OCI-LY7 (cell line): ENCODE data around the gene PEX1. TPM values are rescaled to one million over a fixed set of nuclear protein-coding genes. Genes with fewer than 3 reads are reported as not detected.
"Not testable (repeated sequence)": the region's sequence is repeated elsewhere in the genome, so short reads cannot be mapped to it uniquely, and the experiment has no call there.

Experiments
- BruUV-seq: library from RNA; stranded (reverse); fragments of 400-500 nt; replicated peaks from 2 replicates; lab custom pipeline; 2021; lab: Mats Ljungman, UMichigan
- CTCF ChIA-PET: fragments of 300-600 bp; sonication (Branson Sonifier 250); formaldehyde crosslinking; loops from one replicate; lab custom pipeline; 2022; ENCODE audit warnings: antibody characterized with exemption; ENCODE audit not compliant: unreplicated experiment; lab: Charles Lee
- POLR2A ChIA-PET: fragments of 300-600 bp; sonication (Branson Sonifier 250); formaldehyde crosslinking; loops from one replicate; lab custom pipeline; 2022; ENCODE audit warnings: antibody characterized with exemption; lab: Charles Lee
- DNase-seq: peaks from one replicate; pipeline ENCODE4 v3.0.0-alpha.2; 2015; ENCODE audit warnings: low spot score
- H2AFZ ChIP-seq: fragments of 200-600 bp; sonication (generic), shearing (Covaris generic); 2 replicates; pipeline ENCODE4 v1.6.1; 2014; ENCODE audit warnings: mild to moderate bottlenecking, antibody characterized with exemption, low read length, moderate library complexity
- H3K27ac ChIP-seq: fragments of 200-600 bp; sonication (generic); 2 replicates; pipeline ENCODE4 v1.5.1; 2014; ENCODE audit warnings: mixed run types, low read depth, mild to moderate bottlenecking, moderate library complexity, low read length, inconsistent platforms; ENCODE audit not compliant: poor library complexity, severe bottlenecking
- H3K36me3 ChIP-seq: fragments of 200-600 bp; sonication (generic); 2 replicates; pipeline ENCODE4 v1.6.1; 2014; ENCODE audit warnings: mild to moderate bottlenecking, antibody characterized with exemption, low read length, moderate library complexity, mixed read lengths; ENCODE audit not compliant: insufficient read depth
- H3K4me1 ChIP-seq: fragments of 200-600 bp; sonication (generic); 2 replicates; pipeline ENCODE4 v1.5.1; 2014; ENCODE audit warnings: mild to moderate bottlenecking, low read length; ENCODE audit not compliant: insufficient read depth, poor library complexity, severe bottlenecking
- H3K4me2 ChIP-seq: fragments of 200-600 bp; sonication (generic); 2 replicates; pipeline ENCODE4 v1.6.1; 2014; ENCODE audit warnings: mild to moderate bottlenecking, low read length
- H3K4me3 ChIP-seq: fragments of 200-600 bp; sonication (generic); 2 replicates; pipeline ENCODE4 v1.5.1; 2014; ENCODE audit warnings: mild to moderate bottlenecking, low read depth, low read length; ENCODE audit not compliant: poor library complexity, severe bottlenecking
- H3K79me2 ChIP-seq: fragments of 200-600 bp; sonication (generic); 2 replicates; pipeline ENCODE4 v1.6.1; 2016; ENCODE audit warnings: low read depth, mild to moderate bottlenecking, low read length, moderate library complexity, mixed read lengths; ENCODE audit not compliant: insufficient read depth
- H3K9me2 ChIP-seq: fragments of 200-600 bp; sonication (generic); 2 replicates; pipeline ENCODE4 v1.6.1; 2016; ENCODE audit warnings: mild to moderate bottlenecking, low read length, mixed read lengths; ENCODE audit not compliant: insufficient read depth
- H3K9me3 ChIP-seq: fragments of 200-600 bp; sonication (generic); 2 replicates; pipeline ENCODE4 v1.6.1; 2014; ENCODE audit warnings: mild to moderate bottlenecking, mixed run types, low read length, mixed read lengths
- H4K20me1 ChIP-seq: fragments of 200-600 bp; sonication (generic); 2 replicates; pipeline ENCODE4 v1.6.1; 2014; ENCODE audit warnings: mild to moderate bottlenecking, antibody characterized with exemption, low read length, moderate library complexity, mixed read lengths; ENCODE audit not compliant: insufficient read depth
- EZH2phosphoT487 ChIP-seq: fragments of 200-600 bp; sonication (generic); IDR thresholded peaks from 2 replicates; pipeline ENCODE4 v1.6.1; 2018; ENCODE audit warnings: low read depth, borderline replicate concordance, mild to moderate bottlenecking, mixed run types, antibody characterized with exemption, low read length, moderate library complexity, mixed read lengths
- intact Hi-C: fragments of 100-400 bp; cut with micrococcal nuclease; formaldehyde crosslinking; loops from one replicate; pipeline ENCODE4 v1.10.0; 2022; ENCODE audit not compliant: unreplicated experiment
- total RNA-seq, 2 experiments: library from RNA; depleted of rRNA in 1 of 2; stranded (reverse); fragments of >200 nt in 1 of 2; shearing (Covaris generic) in 1 of 2; gene quantifications; 2 replicates each; pipeline ENCODE4 v1.2.3, GENCODE V29; 2014 to 2022
- TF ChIP-seq, protein P1 (sequence below): fragments of 200-600 bp; sonication (generic); conservative IDR thresholded peaks from 2 replicates; pipeline ENCODE4 v1.5.1; 2014; ENCODE audit warnings: mild to moderate bottlenecking, antibody characterized with exemption, low read length, moderate library complexity, mixed read lengths

PEX1 gene
- total RNA-seq, 2 experiments from 2014 or later: 28.7 to 36.0 TPM

DNA sequence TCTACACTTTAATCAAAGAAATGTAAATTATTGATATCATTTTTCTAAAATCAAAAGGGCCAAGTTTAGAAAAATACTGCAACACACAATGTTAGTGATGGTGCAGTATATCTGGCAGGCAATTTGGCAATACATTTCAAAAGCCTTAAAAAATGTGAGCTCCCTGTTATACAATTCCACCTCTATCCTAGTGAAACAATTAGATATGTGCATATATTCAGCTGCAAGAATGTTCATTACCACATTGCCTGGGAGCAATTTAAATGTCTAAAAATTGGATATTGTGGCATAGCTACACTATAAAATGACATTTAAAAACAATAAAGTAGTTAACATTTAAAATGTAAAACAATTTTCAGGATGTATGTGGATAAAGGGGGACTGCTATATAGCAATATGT is 40.5 kb downstream of the PEX1 start:
- Histone ChIP-seq H4K20me1 (no peaks in the 10 kb centered on the region), H3K9me2 (no peaks in the 10 kb centered on the region), H3K4me3 (no peak overlapping the region), H3K79me2 (no peaks in the 10 kb centered on the region), H3K9me3 (no peaks in the 10 kb centered on the region), H3K27ac (no peak overlapping the region), H3K4me1 (no peaks in the 10 kb centered on the region), H3K4me2 (no peak overlapping the region), H2AFZ (no peak overlapping the region), H3K36me3 (peaks cover 79% of the 10 kb centered on the region)
- DNase-seq: no peak
- intact Hi-C loops: no loop called here
- ChIA-PET POLR2A (interaction anchor here (0.6 to 0.7 kb wide), 3 partner anchors 38 to 891 kb away, joined by 3 to 4 read pairs (median 3); no protein-coding TSS in a partner anchor), CTCF (no interaction called here)
- no TSS peak for BruUV-seq
- TF ChIP-seq, protein P1, sequence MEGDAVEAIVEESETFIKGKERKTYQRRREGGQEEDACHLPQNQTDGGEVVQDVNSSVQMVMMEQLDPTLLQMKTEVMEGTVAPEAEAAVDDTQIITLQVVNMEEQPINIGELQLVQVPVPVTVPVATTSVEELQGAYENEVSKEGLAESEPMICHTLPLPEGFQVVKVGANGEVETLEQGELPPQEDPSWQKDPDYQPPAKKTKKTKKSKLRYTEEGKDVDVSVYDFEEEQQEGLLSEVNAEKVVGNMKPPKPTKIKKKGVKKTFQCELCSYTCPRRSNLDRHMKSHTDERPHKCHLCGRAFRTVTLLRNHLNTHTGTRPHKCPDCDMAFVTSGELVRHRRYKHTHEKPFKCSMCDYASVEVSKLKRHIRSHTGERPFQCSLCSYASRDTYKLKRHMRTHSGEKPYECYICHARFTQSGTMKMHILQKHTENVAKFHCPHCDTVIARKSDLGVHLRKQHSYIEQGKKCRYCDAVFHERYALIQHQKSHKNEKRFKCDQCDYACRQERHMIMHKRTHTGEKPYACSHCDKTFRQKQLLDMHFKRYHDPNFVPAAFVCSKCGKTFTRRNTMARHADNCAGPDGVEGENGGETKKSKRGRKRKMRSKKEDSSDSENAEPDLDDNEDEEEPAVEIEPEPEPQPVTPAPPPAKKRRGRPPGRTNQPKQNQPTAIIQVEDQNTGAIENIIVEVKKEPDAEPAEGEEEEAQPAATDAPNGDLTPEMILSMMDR: no peak
- TF ChIP-seq EZH2phosphoT487: no peak

GRCh38 chr7:92485974-92486373 is 42.3 kb downstream of the PEX1 start:
- ChIA-PET POLR2A (no interaction called here), CTCF (no interaction called here)
- Histone ChIP-seq H4K20me1 (no peaks in the 10 kb centered on the region), H3K36me3 (peaks cover 61% of the 10 kb centered on the region), H3K9me2 (no peaks in the 10 kb centered on the region), H3K4me3 (no peak overlapping the region), H3K9me3 (no peaks in the 10 kb centered on the region), H2AFZ (no peak overlapping the region), H3K4me1 (no peaks in the 10 kb centered on the region), H3K4me2 (no peak overlapping the region), H3K79me2 (no peaks in the 10 kb centered on the region), H3K27ac (no peak overlapping the region)
- intact Hi-C loops: no loop called here
- DNase-seq: no peak
- BruUV-seq: no TSS peak
- TF ChIP-seq, protein P1: no peak
- TF ChIP-seq EZH2phosphoT487: no peak

- BruUV-seq: no TSS peak
- Histone ChIP-seq H3K27ac (no peak overlapping the region), H3K9me3 (no peaks in the 10 kb centered on the region), H3K4me1 (no peaks in the 10 kb centered on the region), H3K4me2 (no peak overlapping the region), H3K36me3 (peaks cover 55% of the 10 kb centered on the region), H3K79me2 (no peaks in the 10 kb centered on the region), H4K20me1 (no peaks in the 10 kb centered on the region), H2AFZ (no peak overlapping the region), H3K4me3 (no peak overlapping the region), H3K9me2 (no peaks in the 10 kb centered on the region)
- ChIA-PET POLR2A (no interaction called here), CTCF (no interaction called here)
- no peak for TF ChIP-seq EZH2phosphoT487
- TF ChIP-seq, protein P1: no peak
- intact Hi-C loops: no loop called here
- no peak for DNase-seq
These were observed 42.9 kb downstream of the PEX1 start for GRCh38 chr7:92485267-92485892.

- H3K9me3 ChIP-seq, DNase-seq, intact Hi-C loops, CTCF ChIA-PET, H3K79me2 ChIP-seq, H3K4me2 ChIP-seq, H3K9me2 ChIP-seq, H3K4me1 ChIP-seq, H2AFZ ChIP-seq, H3K4me3 ChIP-seq, H3K27ac ChIP-seq, BruUV-seq, POLR2A ChIA-PET, H4K20me1 ChIP-seq: not testable (repeated sequence)
- H3K36me3 ChIP-seq: peaks cover 43% of the 10 kb centered on the region
These were observed 44.1 kb downstream of the PEX1 start for GRCh38 chr7:92484226-92484625.
